Stimulated activated effector memory CD8-positive, alpha-beta T cell treated with anti-CD3 and anti-CD28 coated beads, Interleukin-12 subunit alpha, Interleukin-12 subunit beta, amount 100 ng/mL, for 72 hours (primary cell): ENCODE results near the gene HSPA1A.
"Not testable (repeated sequence)": the region's sequence is repeated elsewhere in the genome, so short reads cannot be mapped to it uniquely, and the experiment has no call there.

Experiments used
- ATAC-seq: fragments of 150-1000 bp; cut with Tn5 transposase; 2 replicates; pipeline ENCODE4 v1.10.0; 2021
- DNase-seq, 2 donors: peaks; one replicate each; pipeline ENCODE4 v3.0.0; 2021 to 2022; ENCODE audit warnings: low spot score in 2 of 2
- H3K27ac Mint-ChIP-seq: one replicate; pipeline ENCODE4 v1.8.0; 2022; ENCODE audit warnings: mild to moderate bottlenecking, mixed read lengths
- H3K36me3 Mint-ChIP-seq: one replicate; pipeline ENCODE4 v1.8.0; 2022; ENCODE audit warnings: mild to moderate bottlenecking, mixed read lengths
- H3K4me1 Mint-ChIP-seq: one replicate; pipeline ENCODE4 v1.8.0; 2022; ENCODE audit warnings: mixed read lengths
- H3K4me3 Mint-ChIP-seq: one replicate; pipeline ENCODE4 v1.8.0; 2022; ENCODE audit warnings: mild to moderate bottlenecking, mixed read lengths
- H3K9me3 Mint-ChIP-seq: one replicate; pipeline ENCODE4 v1.8.0; 2022; ENCODE audit warnings: mixed read lengths

Gene HSPA1A

DNA sequence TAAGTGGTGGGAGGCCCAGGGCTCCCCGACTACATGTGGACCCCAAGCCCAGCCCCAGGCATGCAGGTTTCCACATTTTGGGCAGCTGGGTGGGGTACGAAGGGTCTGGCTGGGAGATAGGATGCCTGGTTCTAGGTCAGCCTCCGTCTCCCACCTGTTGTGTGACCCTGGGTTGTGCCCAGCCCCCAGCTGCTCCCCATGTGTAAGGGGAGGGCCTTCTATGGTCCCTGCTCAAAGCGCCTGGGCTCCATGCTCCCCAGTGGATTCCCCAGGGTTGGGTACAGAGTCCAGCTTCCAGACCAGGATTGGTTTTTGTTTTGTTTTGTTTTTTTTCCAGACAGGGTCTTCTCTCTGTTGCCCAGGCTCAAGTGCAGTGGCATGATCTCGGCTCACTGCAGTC, 37.1 kb upstream of the HSPA1A start:
- Mint-ChIP-seq H3K4me1 (peaks cover 31% of the 10 kb centered on the region), H3K27ac (peak overlapping the region; percentile 91), H3K4me3 (no peak overlapping the region), H3K36me3 (peaks cover 48% of the 10 kb centered on the region), H3K9me3 (no peaks in the 10 kb centered on the region)
- no peak for ATAC-seq
- DNase-seq, result no peak

DNA sequence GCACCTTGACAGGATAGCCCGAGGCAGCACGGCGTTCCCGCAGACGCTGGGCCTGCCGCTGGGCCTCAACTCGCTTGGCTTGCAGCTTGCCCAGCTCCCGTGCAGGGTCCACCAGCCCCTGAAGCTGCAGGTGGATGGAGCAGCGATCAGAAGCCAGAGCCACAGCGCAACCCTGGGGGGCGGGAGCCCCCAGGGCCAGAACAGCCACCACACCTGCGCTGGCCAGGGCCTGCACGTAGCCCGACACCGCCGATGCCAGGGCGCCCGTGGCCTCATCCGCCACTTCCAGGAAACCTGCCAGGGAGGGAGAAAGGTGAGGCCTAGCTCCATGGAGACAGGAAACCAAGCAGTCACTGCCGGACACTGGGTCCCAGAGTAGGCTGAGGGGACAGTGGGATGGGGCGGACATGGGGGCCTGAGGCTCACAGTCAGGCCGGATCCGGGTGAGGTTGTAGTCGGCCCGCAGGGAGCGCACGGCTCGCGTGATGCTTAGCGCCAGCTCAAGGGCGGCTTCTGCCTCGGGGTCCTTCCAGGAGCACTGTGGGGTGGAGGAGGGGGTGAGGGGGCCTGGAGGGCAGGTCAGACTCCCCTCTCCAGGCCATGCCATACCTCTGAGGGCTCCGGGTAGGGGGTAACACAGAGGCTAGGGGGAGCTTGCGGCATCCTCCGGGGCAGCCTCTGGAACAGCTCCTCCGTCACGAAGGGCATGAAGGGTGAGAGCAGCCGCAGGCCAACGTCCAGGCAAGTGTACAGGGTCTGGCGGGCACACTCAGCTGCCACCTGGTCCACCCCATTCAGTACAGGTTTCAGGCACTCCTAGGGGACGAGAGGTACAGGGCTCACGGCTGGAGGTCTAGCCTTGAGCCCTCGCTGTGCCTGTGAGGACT, 36.1 kb upstream of the HSPA1A start:
- Mint-ChIP-seq H3K36me3 (peaks cover 58% of the 10 kb centered on the region), H3K4me3 (no peak overlapping the region), H3K4me1 (peaks cover 35% of the 10 kb centered on the region), H3K9me3 (no peaks in the 10 kb centered on the region), H3K27ac (no peak overlapping the region)
- ATAC-seq (no peak), DNase-seq (no peak)

DNA sequence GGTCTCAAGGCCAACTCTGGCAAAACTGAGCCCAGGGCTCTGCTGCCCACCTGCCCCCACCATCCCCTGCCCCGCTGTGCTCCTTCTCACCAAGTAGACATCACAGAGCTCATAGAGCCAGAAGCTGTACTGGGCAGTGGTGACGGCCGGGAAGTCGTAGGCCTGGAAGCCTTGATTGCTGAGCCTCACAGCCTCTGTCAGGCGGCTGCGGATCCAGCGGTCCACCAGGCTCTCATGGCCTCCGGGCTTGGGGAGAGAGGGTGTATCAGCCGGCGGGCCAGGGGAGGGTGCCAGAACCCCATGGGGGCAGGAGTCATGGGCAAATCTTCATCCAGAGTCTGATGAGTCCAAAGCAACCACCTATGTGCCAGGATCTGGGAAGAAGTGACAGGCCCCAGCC, 35.4 kb upstream of the HSPA1A start:
- no peak overlapping the region for H3K27ac Mint-ChIP-seq
- H3K36me3 Mint-ChIP-seq, result peaks cover 65% of the 10 kb centered on the region
- H3K4me3 Mint-ChIP-seq, result no peak overlapping the region
- H3K9me3 Mint-ChIP-seq, result no peaks in the 10 kb centered on the region
- ATAC-seq, result no peak
- H3K4me1 Mint-ChIP-seq, result peaks cover 41% of the 10 kb centered on the region
- no peak for DNase-seq

DNA sequence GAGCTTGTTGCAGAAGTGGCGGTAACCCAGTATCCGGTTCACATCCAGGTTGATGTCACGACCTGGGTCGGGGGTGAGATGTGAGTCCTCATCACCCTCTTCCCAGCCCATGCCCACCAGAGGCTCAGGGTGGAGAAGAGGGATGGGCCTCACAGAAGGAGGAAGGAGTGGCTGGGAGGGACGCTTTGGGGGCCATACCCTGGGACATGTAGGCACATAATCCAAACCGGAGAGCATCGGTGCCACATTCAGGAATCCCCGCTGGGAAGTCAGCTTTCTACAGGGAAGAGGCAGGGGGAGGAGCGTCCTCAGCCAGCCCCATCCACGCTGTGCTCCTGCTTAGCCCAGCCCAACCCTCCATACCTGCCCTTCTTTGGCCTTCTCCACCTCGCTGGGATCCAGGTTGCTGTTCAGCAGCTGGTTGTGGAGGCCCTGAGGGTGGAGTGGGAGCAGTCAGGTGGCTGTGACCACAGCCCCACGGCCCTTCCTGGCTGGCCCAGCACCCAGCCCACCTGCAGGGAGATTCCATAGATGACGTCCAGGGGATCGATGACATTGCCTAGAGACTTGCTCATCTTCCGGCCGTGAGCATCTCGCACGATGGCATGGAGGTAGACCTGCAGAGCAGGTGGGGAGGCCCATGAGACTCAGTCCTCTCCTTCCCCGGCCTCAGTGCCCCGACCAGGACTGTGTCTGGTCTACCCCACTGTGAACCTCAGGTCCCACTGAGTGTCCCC, 34.7 kb upstream of the HSPA1A start:
- H3K4me3 Mint-ChIP-seq, result no peak overlapping the region
- no peaks in the 10 kb centered on the region for H3K9me3 Mint-ChIP-seq
- ATAC-seq, result no peak
- DNase-seq, result no peak
- peaks cover 73% of the 10 kb centered on the region for H3K36me3 Mint-ChIP-seq
- H3K27ac Mint-ChIP-seq, result peak overlapping the region; percentile 29
- H3K4me1 Mint-ChIP-seq, result peaks cover 34% of the 10 kb centered on the region

DNA sequence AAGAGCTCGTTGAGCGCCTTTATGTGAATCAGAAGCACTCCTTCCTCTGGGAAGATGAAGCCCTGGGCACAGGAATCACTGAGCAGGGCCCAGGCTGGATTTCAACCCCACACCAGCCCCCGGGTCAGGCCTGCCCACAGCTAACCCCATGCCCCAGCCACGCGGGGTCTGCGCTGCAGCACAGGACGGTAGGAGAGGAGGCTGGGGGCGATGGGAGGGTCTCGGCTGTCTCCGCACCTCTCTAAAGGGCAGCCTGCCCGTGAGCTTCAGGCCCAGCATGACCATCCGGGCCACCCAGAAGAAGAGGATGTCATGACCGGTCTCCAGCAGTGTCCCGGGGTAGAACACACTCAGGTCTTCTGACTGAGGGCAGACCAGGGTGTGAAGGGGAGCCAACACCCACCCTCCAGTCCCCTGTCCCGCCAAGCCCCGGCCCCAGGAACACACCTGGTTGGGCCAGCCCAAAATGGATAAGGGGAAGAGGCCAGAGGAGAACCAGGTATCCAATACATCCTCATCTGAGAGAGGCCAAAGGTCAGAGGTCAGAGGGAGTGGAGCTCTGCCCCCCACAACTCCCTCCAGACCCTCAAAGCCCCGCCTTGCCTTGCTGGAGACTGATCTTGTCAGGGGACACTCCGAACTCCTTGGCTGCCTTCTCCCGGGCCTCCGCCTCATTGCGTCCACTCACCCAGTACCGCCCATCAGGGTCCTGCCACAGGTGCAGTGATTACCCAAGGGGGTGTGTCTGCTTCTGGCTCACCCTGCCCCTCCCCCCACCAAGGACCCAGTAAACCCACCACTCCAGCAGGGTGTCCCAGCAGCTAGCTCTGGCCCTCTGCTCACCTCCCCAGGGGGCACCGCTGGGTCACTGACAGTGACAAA, 33.9 kb upstream of the HSPA1A start:
- no peak overlapping the region for H3K4me3 Mint-ChIP-seq
- H3K9me3 Mint-ChIP-seq, result no peaks in the 10 kb centered on the region
- H3K27ac Mint-ChIP-seq, result peak overlapping the region; percentile 29
- peaks cover 81% of the 10 kb centered on the region for H3K36me3 Mint-ChIP-seq
- DNase-seq (no peak), ATAC-seq (no peak)
- H3K4me1 Mint-ChIP-seq, result peaks cover 26% of the 10 kb centered on the region

DNA sequence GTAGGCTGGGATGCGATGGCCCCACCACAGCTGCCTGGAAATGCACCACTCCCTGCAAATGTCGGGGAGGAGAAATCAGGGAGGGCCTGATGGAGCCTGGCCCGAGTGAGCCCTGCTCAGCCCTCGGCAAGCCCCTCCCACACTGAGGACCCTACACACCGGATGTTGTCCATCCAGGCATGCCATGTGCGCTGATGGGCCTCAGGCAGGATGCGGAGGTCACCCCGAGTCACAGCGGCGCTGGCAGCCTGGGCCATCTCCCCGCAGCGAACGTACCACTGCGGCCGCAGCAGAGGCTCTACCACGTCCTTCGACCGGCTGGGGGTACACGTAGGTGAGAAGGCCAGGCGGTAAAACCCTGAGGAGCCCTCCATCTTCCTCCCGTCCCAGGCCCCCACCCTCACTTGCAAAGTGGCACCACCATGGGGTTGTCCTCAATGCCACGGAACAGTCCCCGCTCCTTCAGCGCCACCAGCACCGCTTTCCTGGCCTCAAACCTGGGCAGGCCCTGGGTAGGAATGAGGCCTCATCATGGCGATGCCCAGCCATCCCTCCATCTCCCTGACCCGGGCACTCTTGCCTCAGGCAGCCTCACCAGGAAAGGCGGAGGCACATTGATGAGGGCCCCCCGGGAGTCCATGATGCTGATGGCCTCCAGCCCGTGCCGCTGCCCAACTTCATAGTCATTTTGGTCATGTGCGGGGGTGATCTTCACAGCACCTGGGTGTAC, 33.1 kb upstream of the HSPA1A start:
- Mint-ChIP-seq H3K36me3 (peaks cover 82% of the 10 kb centered on the region), H3K9me3 (no peaks in the 10 kb centered on the region), H3K4me1 (peaks cover 18% of the 10 kb centered on the region), H3K27ac (peak overlapping the region; percentile 45), H3K4me3 (no peak overlapping the region)
- no peak for DNase-seq
- ATAC-seq, result no peak

DNA sequence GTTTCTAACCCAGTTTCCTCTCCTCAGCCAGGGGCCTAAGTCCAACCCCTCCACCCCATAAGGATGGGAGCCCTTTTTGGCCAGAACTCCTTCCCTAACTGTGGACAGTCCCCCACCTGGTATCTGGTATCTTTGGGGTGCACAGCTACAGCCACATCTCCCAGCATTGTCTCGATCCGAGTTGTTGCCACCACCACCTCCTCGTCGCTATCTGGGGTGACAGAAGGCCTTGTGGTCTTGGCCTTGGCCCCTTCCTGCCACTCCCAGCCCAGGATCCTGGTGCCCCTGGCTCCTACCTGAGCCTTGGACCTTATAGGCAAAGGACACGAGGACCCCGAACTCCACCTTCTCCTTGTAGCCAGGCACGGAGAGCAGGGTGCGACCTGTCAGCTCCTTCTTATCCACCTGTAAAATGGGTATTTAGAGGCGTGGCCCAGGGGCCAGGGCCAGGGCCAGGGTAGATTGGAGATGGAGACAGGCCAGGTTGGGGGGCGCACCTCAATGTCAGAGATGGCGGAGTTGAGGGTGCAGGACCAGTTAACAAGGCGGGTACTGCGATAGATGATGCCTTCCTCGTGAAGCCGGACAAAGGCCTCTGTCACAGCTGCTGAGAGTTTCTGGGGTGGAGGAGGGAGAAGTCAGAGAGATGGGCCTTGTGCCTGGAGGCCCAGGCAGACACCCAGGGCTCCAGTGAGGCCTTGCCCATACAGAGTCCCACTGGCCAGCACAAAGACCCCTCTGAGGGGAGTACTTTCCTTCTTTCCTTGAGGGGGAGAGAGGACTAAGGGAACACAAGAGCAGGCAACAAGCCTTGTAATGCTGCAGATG, 31.0 kb upstream of the HSPA1A start:
- H3K4me3 Mint-ChIP-seq, result no peak overlapping the region
- ATAC-seq (no peak), DNase-seq (no peak)
- no peaks in the 10 kb centered on the region for H3K9me3 Mint-ChIP-seq
- H3K4me1 Mint-ChIP-seq, result peaks cover 10% of the 10 kb centered on the region
- H3K27ac Mint-ChIP-seq, result peak overlapping the region; percentile 64
- peaks cover 89% of the 10 kb centered on the region for H3K36me3 Mint-ChIP-seq

DNA sequence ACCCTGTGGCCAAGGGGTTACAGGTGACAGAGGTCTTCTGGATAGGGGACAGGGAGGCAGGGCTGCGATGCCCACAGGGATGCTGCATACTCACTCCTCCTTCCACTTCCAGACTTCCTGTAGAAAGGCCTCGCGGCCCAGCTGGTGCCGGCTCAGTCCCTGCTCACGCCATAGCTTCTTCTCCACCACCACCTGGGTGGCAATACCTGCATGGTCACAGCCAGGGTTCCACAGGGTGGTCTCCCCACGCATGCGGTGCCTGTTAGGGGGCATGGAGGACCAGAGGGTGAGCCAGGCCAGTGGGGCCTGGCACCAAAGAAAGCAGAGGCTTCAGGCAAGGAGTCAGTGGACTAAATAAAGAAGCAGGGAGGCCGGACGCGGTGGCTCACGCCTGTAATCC, 29.9 kb upstream of the HSPA1A start:
- no peaks in the 10 kb centered on the region for H3K9me3 Mint-ChIP-seq

DNA sequence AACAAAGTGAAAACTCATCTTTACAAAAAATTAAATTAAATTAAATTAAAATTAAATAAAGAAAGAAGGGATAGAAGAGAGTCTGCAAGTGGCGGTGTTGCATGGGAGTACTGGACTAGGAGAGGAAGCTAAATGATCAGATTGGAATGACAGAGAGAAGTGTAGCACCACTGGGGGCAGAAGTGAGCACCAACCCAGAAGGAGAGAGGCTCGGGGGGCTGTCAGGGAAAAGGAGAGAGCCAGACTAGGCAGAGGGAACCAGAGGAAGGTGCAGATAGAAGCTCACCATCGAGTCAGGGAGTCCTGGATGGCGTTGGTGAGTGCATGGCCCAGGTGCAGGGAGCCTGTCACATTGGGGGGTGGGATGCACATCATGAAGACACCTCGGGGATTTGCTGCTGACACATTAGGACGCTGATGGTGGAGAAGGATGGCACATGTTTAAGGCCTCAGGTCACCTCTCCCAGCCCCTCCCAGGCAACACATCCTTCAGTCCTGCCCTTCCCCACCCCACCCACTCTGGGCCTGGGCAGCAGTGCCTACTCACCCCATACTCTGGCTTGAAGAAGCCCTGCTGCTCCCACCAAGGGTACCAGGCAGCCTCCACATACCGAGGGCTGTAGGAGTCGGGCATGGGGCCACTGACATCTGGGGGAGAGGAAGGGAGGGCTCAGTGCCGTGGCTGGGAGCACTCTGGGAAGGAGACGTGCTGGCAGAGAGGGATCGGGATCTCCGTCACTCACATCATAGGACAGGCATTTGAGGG, 23.8 kb upstream of the HSPA1A start:
- H3K27ac Mint-ChIP-seq, result peak overlapping the region; percentile 99
- H3K36me3 Mint-ChIP-seq, result peaks cover 78% of the 10 kb centered on the region
- no peak for ATAC-seq
- peaks cover 36% of the 10 kb centered on the region for H3K4me1 Mint-ChIP-seq
- no peaks in the 10 kb centered on the region for H3K9me3 Mint-ChIP-seq
- no peak for DNase-seq
- H3K4me3 Mint-ChIP-seq, result no peak overlapping the region

More for the DNA sequence above, 29.9 kb upstream of the HSPA1A start:
- Mint-ChIP-seq H3K4me3 (no peak overlapping the region), H3K4me1 (peaks cover 10% of the 10 kb centered on the region), H3K36me3 (peaks cover 91% of the 10 kb centered on the region), H3K27ac (peak overlapping the region; percentile 64)
- ATAC-seq (no peak), DNase-seq (no peak)

DNA sequence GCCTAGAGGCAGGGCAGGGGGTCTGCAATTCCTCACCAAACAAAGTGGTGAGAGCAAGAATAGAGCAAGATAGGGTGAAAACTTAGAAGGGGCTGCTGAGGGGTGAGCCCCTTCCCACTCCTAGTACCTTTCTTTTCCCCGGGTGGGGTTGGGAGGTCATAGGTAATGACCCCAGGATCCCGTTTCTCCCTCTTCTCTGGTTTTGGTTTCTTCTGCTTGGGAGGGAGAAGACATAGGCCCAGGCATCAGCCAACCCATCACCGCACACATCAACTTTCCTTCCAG, 23.3 kb upstream of the HSPA1A start:
- H3K27ac Mint-ChIP-seq, result peak overlapping the region; percentile 99
- H3K9me3 Mint-ChIP-seq, result no peaks in the 10 kb centered on the region
- H3K36me3 Mint-ChIP-seq, result peaks cover 73% of the 10 kb centered on the region
- H3K4me3 Mint-ChIP-seq, result no peak overlapping the region
- ATAC-seq (no peak), DNase-seq (no peak)
- H3K4me1 Mint-ChIP-seq, result peaks cover 36% of the 10 kb centered on the region

DNA sequence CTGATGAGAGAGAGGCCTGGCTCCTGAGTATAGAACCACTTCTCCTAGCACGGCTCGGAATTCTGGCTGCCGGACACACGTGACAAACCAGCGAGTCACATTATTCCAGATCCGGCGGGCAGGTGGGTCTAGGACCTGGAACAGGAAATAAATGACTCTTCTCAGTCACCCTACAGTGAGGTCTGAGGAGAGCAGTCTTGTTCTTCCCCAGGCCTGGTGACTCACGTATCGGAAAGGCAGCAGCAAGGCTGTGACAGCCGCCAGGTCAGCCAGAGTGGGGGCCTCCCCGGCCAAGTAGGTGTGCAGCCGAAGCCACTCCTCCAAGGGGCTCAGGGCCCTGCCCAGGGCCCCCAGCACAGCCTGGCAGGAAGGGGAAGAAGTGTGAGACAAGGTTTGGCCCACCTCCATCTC, 22.6 kb upstream of the HSPA1A start:
- Mint-ChIP-seq H3K4me3 (peak overlapping the region; percentile 95), H3K27ac (peak overlapping the region; percentile 99), H3K4me1 (peaks cover 40% of the 10 kb centered on the region), H3K9me3 (no peaks in the 10 kb centered on the region), H3K36me3 (peaks cover 68% of the 10 kb centered on the region)
- ATAC-seq, result no peak
- no peak for DNase-seq

DNA sequence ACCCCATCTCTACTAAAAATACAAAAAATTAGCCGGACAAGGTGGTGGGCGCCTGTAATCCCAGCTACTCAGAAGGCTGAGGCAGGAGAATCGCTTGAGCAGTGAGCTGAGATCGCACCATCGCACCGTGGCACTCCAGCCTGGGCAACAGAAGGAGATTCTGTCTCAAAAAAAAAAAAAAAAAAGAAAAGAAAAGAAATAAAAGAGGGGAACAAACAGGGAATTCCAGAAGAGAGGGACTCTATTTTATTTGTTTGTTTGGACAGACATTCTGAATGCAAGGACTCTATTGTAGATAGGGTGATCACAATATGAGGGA, 21.5 kb upstream of the HSPA1A start:
- ATAC-seq, H3K9me3 Mint-ChIP-seq, DNase-seq: not testable (repeated sequence)
- peaks cover 42% of the 10 kb centered on the region for H3K4me1 Mint-ChIP-seq
- H3K27ac Mint-ChIP-seq, result peak overlapping the region; percentile 99
- peaks cover 69% of the 10 kb centered on the region for H3K36me3 Mint-ChIP-seq
- peak overlapping the region; percentile 95 for H3K4me3 Mint-ChIP-seq

DNA sequence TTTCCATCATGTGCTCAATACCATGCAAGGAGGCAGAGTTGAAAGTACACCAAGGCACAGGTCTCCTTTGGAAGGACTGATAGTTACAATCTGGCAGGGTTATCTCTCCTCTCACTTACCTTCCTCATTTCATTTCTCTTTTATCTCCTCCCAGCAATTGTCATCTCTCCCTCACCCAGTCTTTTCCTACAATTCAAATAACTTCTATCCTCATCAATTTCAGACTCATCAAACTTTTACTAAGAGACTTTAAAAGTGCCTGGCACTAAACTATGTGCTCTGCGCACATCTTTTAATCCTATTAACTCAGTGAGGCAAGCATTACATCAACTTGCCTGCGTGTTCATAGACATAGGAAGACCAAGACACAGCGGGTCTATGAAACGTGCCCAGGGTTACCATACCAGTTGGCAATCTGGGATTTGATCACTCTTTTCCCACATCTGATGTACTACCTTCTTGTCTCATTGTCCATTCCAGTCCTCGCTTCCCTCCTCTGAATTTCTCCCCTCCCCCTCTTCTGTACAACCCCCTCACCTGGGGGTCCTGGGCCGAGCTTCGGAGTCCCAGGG, 21.0 kb upstream of the HSPA1A start:
- peaks cover 69% of the 10 kb centered on the region for H3K36me3 Mint-ChIP-seq

More for the DNA sequence above, 21.0 kb upstream of the HSPA1A start:
- peak overlapping the region; percentile 99 for H3K27ac Mint-ChIP-seq
- H3K4me3 Mint-ChIP-seq, result peak overlapping the region; percentile 95
- peaks cover 42% of the 10 kb centered on the region for H3K4me1 Mint-ChIP-seq
- DNase-seq (no peak), ATAC-seq (no peak)
- H3K9me3 Mint-ChIP-seq, result no peaks in the 10 kb centered on the region
